Measurements from ENCODE around the gene RHBDD2. TPM values are rescaled to one million over a fixed set of nuclear protein-coding genes. Genes with fewer than 3 reads are reported as not detected.

The RHBDD2 gene
- total RNA-seq, 2 experiments from 2014 or later, result 21.7 to 23.1 TPM

DNA sequence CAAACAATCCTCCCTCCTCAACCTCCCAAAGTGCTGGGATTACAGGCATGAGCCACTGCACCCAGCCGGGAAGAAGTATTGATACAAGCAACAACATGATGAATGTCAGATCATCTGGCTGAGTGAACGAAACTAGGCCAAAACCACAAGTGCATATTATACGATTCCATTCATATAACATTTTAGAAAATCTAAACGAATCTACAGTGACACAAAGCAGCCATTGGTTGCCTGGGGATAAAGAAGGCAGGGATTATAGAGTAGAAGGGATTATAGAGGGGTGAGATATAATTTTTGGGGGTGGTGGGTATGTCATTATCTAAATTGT, 11.5 kb upstream of the RHBDD2 start:
- TF ChIP-seq CTCF (IDR thresholded peaks at IDR 0.05), result no peak
- no peak overlapping the region for H3K27ac Mint-ChIP-seq
- H3K27me3 Mint-ChIP-seq, result peaks cover 8% of the 10 kb centered on the region
- no peak overlapping the region for H3K4me3 Mint-ChIP-seq
- H3K4me1 Mint-ChIP-seq (ENCODE audit: low read depth), result peaks cover 25% of the 10 kb centered on the region
- ATAC-seq (no peak), DNase-seq (no peak)
- ChIA-PET CTCF (interaction anchor here (1.0 to 4.9 kb wide), 4 partner anchors 62 to 153 kb away, joined by 3 to 80 read pairs (median 3); no protein-coding TSS in a partner anchor), POLR2A (no interaction called here)
- intact Hi-C loops (cut with micrococcal nuclease), result loop anchor here (2.0 to 10.0 kb wide), 2 partner anchors 47 to 153 kb away; partner anchors contain the start of gene POR
- no peaks in the 10 kb centered on the region for H3K36me3 Mint-ChIP-seq (ENCODE audit: low read depth)
- H3K9me3 Mint-ChIP-seq, result no peaks in the 10 kb centered on the region

GRCh38 chr7:75868153-75868552, 10.7 kb upstream of the RHBDD2 start:
- H3K36me3 Mint-ChIP-seq (ENCODE audit: low read depth), result no peaks in the 10 kb centered on the region
- no peak for TF ChIP-seq CTCF (IDR thresholded peaks at IDR 0.05)
- H3K27me3 Mint-ChIP-seq, result peaks cover 8% of the 10 kb centered on the region
- POLR2A ChIA-PET, result no interaction called here
- DNase-seq (no peak), ATAC-seq (no peak)
- H3K27ac Mint-ChIP-seq, result no peak overlapping the region
- no peak overlapping the region for H3K4me3 Mint-ChIP-seq
- peaks cover 27% of the 10 kb centered on the region for H3K4me1 Mint-ChIP-seq (ENCODE audit: low read depth)
- CTCF ChIA-PET, result interaction anchor here (5.9 kb wide), 1 partner anchor 152 kb away, joined by 48 read pairs; no protein-coding TSS in a partner anchor
- intact Hi-C loops (cut with micrococcal nuclease), result loop anchor here (10.0 kb wide), 1 partner anchor 47 kb away; the partner anchor contains the start of gene POR
- H3K9me3 Mint-ChIP-seq, result no peaks in the 10 kb centered on the region

- POLR2A ChIA-PET, result interaction anchor here (1.0 kb wide), 1 partner anchor 178 kb away, joined by 3 read pairs; the partner anchor contains the start of genes MDH2 and STYXL1
Observed at GRCh38 chr7:75869776-75870379, 9.0 kb upstream of the RHBDD2 start.

DNA sequence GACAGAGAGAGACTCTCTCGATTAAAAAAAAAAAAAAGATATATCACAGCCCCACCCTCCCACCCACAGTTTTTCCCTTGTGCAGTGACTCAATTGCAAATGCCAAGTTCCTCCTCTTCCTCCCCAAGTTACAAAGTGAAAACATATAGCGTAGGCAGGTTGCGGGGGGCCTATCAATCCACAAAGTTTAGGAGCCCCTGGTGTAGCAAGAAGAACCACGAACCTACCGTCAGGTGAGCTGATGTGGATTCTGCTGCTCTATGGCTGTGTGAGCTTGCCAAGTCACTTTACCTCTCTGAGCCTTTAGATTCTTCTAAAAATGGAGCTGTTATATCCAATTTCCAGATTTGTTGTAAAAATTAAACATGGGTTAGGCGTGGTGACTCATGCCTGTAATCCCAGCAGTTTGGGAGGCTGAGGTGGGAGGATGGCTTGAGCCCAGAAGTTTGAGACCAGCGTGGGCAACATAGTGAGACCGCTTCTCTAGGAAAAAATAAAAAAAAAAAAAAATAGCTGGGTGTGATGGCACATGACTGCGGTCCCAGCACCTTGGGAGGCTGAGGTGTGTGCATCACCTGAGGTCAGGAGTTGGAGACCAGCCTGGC, 8.2 kb upstream of the RHBDD2 start:
- Mint-ChIP-seq H3K4me1 (ENCODE audit: low read depth) (peaks cover 27% of the 10 kb centered on the region), H3K4me3 (no peak overlapping the region), H3K27ac (peak overlapping the region; percentile 62), H3K36me3 (ENCODE audit: low read depth) (no peaks in the 10 kb centered on the region), H3K9me3 (no peaks in the 10 kb centered on the region), H3K27me3 (peaks cover 6% of the 10 kb centered on the region)
- ATAC-seq, result peak; percentile 70
- CTCF ChIA-PET, result interaction anchor here (5.9 kb wide), 1 partner anchor 150 kb away, joined by 48 read pairs; no protein-coding TSS in a partner anchor
- peak; percentile 76 for DNase-seq
- intact Hi-C loops (cut with micrococcal nuclease), result no loop called here
- POLR2A ChIA-PET, result no interaction called here
- TF ChIP-seq CTCF (IDR thresholded peaks at IDR 0.05), result no peak

More at GRCh38 chr7:75869776-75870379, 9.0 kb upstream of the RHBDD2 start:
- H3K4me1 Mint-ChIP-seq (ENCODE audit: low read depth), result peaks cover 27% of the 10 kb centered on the region
- ATAC-seq (peak; percentile 37), DNase-seq (peak; percentile 52)
- H3K9me3 Mint-ChIP-seq, result no peaks in the 10 kb centered on the region
- H3K27ac Mint-ChIP-seq, result peak overlapping the region; percentile 42
- H3K27me3 Mint-ChIP-seq, result peaks cover 6% of the 10 kb centered on the region
- intact Hi-C loops (cut with micrococcal nuclease), result loop anchor here (10.0 kb wide), 1 partner anchor 45 kb away; the partner anchor contains the start of gene POR
- H3K36me3 Mint-ChIP-seq (ENCODE audit: low read depth), result no peaks in the 10 kb centered on the region
- H3K4me3 Mint-ChIP-seq, result no peak overlapping the region
- no peak for TF ChIP-seq CTCF (IDR thresholded peaks at IDR 0.05)
- CTCF ChIA-PET, result interaction anchor here (1.2 to 5.9 kb wide), 3 partner anchors 9 to 150 kb away, joined by 4 to 48 read pairs (median 5); partner anchors contain the start of gene RHBDD2
